SU-DHL-6 (cell line): Measurements from ENCODE around the gene TMEM171.

Experiments
- CTCF ChIP-seq: fragments of 200-600 bp; sonication (generic); IDR thresholded peaks from one replicate; pipeline ENCODE4 v1.5.1; 2017; ENCODE audit warnings: antibody characterized with exemption, mild to moderate bottlenecking, low read length, moderate library complexity; ENCODE audit not compliant: insufficient read depth, poor library complexity, severe bottlenecking
- EZH2phosphoT487 ChIP-seq: fragments of 200-600 bp; sonication (generic), shearing (Covaris generic); conservative IDR thresholded peaks from 2 replicates; pipeline ENCODE4 v1.6.1; 2018; ENCODE audit warnings: mild to moderate bottlenecking, antibody characterized with exemption, low read length, moderate library complexity, mixed read lengths

DNA sequence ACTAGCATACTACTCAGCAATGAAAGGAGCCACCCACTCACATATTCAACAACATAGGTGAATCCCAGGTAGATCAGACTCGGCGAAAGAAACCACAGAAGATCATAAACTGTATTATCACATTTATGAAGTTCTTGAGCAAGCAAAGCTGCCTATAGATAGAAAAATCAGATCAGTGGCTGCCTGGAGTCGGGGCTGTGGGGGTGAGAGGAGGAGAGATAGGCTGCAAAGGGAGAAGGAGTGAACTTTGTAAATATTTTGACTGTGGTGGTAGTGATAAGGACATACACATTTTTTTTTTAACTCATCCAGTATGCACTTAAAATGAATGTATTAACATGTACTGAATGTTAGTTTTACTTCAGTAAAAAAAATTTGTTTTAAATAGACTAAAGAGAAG, 29.2 kb downstream of the TMEM171 start:
- TF ChIP-seq CTCF: no peak
- TF ChIP-seq EZH2phosphoT487: no peak
